AG09319 (cell line): ENCODE data around the gene PAPPA.

Experiments used
- DNase-seq: peaks from one replicate; pipeline ENCODE4 v3.0.0-alpha.2; 2010; ENCODE audit warnings: low read depth; ENCODE audit errors: extremely low read depth
- CTCF ChIP-seq: IDR thresholded peaks from 2 replicates; pipeline ENCODE4 v1.5.1; 2011; ENCODE audit warnings: low read depth, mild to moderate bottlenecking, inconsistent platforms, low read length, moderate library complexity

Gene PAPPA

GRCh38 chr9:116451500-116452115 is 298.0 kb downstream of the PAPPA start:
- no peak for TF ChIP-seq CTCF
- DNase-seq = no peak
